Fibroblast of lung (primary cell): ENCODE results near the gene CASKIN2. TPM values are rescaled to one million over a fixed set of nuclear protein-coding genes. Genes with fewer than 3 reads are reported as not detected.

Experiments used
- DNase-seq, 2 donors: peaks; one replicate each; pipeline versions ENCODE4 v3.0.0 to v3.0.0-alpha.2; 2010; ENCODE audit warnings: low read depth in 2 of 2
- H2AFZ ChIP-seq: 2 replicates; pipeline ENCODE4 v1.5.1; 2012; ENCODE audit warnings: low read length, control low read depth, inconsistent platforms
- H3K27ac ChIP-seq: 2 replicates; pipeline ENCODE4 v1.5.1; 2011; ENCODE audit warnings: low read length, control low read depth; ENCODE audit not compliant: insufficient read depth
- H3K27me3 ChIP-seq: 2 replicates; pipeline ENCODE4 v1.5.1; 2011; ENCODE audit warnings: mild to moderate bottlenecking, low read length; ENCODE audit not compliant: control insufficient read depth, insufficient read depth
- H3K36me3 ChIP-seq: 2 replicates; pipeline ENCODE4 v1.5.1; 2011; ENCODE audit warnings: low read length; ENCODE audit not compliant: control insufficient read depth, insufficient read depth
- H3K4me1 ChIP-seq: 2 replicates; pipeline ENCODE4 v1.5.1; 2011; ENCODE audit warnings: low read length; ENCODE audit not compliant: control insufficient read depth, insufficient read depth; ENCODE audit errors: extremely low read depth
- H3K4me2 ChIP-seq: 2 replicates; pipeline ENCODE4 v1.5.1; 2011; ENCODE audit warnings: low read length, control low read depth; ENCODE audit not compliant: insufficient read depth; ENCODE audit errors: extremely low read depth
- H3K4me3 ChIP-seq, 4 experiments: fragments of 200-600 bp in 1 of 4; sonication (generic) in 1 of 4; replicated peaks in 1 of 4; 2 replicates each; pipeline ENCODE4 v1.5.1; 2011 to 2016; ENCODE audit warnings: low read length in 4 of 4, low read depth in 3 of 4, mild to moderate bottlenecking in 3 of 4, control low read depth in 2 of 4, inconsistent platforms in 1 of 4, mixed read lengths in 1 of 4; ENCODE audit not compliant: insufficient read depth in 1 of 4; ENCODE audit errors: control extremely low read depth in 1 of 4
- H3K79me2 ChIP-seq: 2 replicates; pipeline ENCODE4 v1.5.1; 2012; ENCODE audit warnings: mild to moderate bottlenecking, low read length, inconsistent platforms; ENCODE audit not compliant: control insufficient read depth, insufficient read depth
- H3K9ac ChIP-seq: 2 replicates; pipeline ENCODE4 v1.5.1; 2011; ENCODE audit warnings: mild to moderate bottlenecking, low read length, control low read depth; ENCODE audit not compliant: insufficient read depth
- H3K9me3 ChIP-seq: 2 replicates; pipeline ENCODE4 v1.5.1; 2012; ENCODE audit warnings: low read depth, low read length; ENCODE audit not compliant: control insufficient read depth, insufficient read depth
- H4K20me1 ChIP-seq: 2 replicates; pipeline ENCODE4 v1.5.1; 2011; ENCODE audit warnings: low read length; ENCODE audit not compliant: control insufficient read depth, insufficient read depth; ENCODE audit errors: extremely low read depth
- EZH2 ChIP-seq: IDR thresholded peaks from 2 replicates; pipeline ENCODE4 v1.5.1; 2012; ENCODE audit warnings: low read length, control low read depth, mild to moderate bottlenecking; ENCODE audit errors: missing control alignments
- polyA plus RNA-seq, 2 donors: library from polyadenylated mRNA; depleted of rRNA in 1 of 2; stranded (reverse) in 1 of 2; unstranded in 1 of 2; fragments of >200 nt; gene quantifications; 2 replicates each; pipeline ENCODE4 v1.2.1, GENCODE V29; 2011 to 2012; ENCODE audit warnings: missing spikeins in 1 of 2
- total RNA-seq: library from RNA; depleted of rRNA; stranded (reverse); fragments of >200 nt; gene quantifications from 2 replicates; pipeline ENCODE4 v1.2.1, GENCODE V29; 2014
- TF ChIP-seq, protein P1 (sequence below), 2 donors: IDR thresholded peaks in 1 of 2; conservative IDR thresholded peaks in 1 of 2; 1 replicate in 1 of 2; 2 replicates in 1 of 2; pipeline ENCODE4 v1.5.1; 2011 to 2012; ENCODE audit warnings: low read length in 2 of 2, control low read depth in 1 of 2, inconsistent platforms in 1 of 2, low read depth in 1 of 2, mild to moderate bottlenecking in 1 of 2

The CASKIN2 gene
- total and polyA plus RNA-seq, 2 donors (not counting 1 experiment from before 2014, with no cell fraction given), result 3.4 to 8.3 TPM

DNA sequence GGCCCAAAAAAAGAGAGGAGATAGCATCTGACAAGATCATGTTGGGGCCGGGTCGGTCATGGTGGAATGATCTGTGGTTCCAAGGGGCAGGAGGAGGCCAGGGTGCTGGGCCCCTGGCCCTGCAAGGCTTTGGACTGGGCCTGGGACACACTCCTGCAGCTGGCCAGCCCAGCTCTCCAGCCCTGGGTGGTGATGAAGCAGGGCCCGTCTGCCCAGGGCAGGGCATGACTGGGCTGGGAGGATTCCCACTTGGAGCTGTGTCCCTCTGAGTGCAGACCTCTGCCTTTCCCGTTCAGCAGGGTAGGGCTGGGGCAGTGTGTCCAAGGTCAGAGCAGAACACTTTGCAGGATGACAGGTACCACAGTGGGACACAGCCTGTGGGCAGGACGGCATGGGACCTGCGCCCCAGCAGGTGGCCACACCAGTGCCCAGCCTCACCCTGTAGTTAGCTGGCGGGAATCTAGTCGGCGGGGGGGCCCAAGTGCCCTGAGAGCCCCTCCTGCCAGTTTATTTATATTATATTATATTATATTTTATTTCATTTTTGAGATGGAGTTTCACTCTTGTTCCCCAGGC is 44.7 kb upstream of the CASKIN2 start:
- TF ChIP-seq, protein P1, sequence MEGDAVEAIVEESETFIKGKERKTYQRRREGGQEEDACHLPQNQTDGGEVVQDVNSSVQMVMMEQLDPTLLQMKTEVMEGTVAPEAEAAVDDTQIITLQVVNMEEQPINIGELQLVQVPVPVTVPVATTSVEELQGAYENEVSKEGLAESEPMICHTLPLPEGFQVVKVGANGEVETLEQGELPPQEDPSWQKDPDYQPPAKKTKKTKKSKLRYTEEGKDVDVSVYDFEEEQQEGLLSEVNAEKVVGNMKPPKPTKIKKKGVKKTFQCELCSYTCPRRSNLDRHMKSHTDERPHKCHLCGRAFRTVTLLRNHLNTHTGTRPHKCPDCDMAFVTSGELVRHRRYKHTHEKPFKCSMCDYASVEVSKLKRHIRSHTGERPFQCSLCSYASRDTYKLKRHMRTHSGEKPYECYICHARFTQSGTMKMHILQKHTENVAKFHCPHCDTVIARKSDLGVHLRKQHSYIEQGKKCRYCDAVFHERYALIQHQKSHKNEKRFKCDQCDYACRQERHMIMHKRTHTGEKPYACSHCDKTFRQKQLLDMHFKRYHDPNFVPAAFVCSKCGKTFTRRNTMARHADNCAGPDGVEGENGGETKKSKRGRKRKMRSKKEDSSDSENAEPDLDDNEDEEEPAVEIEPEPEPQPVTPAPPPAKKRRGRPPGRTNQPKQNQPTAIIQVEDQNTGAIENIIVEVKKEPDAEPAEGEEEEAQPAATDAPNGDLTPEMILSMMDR (conservative IDR thresholded peaks at IDR 0.05 in 1 of 2, IDR thresholded peaks at IDR 0.05 in 1 of 2; ENCODE audit: low read depth in 1 of 2, low read length in 2 of 2), result no peak
- no peak for TF ChIP-seq EZH2
- Histone ChIP-seq H3K27ac (no peak overlapping the region), H4K20me1 (no peaks in the 10 kb centered on the region), H3K9ac (no peak overlapping the region), H3K79me2 (no peaks in the 10 kb centered on the region), H2AFZ (no peak overlapping the region), H3K4me2 (no peak overlapping the region), H3K27me3 (peaks cover 2% of the 10 kb centered on the region), H3K36me3 (no peaks in the 10 kb centered on the region), H3K9me3 (no peaks in the 10 kb centered on the region), H3K4me1 (no peaks in the 10 kb centered on the region), H3K4me3 (no peak overlapping the region)
- DNase-seq, result no peak

DNA sequence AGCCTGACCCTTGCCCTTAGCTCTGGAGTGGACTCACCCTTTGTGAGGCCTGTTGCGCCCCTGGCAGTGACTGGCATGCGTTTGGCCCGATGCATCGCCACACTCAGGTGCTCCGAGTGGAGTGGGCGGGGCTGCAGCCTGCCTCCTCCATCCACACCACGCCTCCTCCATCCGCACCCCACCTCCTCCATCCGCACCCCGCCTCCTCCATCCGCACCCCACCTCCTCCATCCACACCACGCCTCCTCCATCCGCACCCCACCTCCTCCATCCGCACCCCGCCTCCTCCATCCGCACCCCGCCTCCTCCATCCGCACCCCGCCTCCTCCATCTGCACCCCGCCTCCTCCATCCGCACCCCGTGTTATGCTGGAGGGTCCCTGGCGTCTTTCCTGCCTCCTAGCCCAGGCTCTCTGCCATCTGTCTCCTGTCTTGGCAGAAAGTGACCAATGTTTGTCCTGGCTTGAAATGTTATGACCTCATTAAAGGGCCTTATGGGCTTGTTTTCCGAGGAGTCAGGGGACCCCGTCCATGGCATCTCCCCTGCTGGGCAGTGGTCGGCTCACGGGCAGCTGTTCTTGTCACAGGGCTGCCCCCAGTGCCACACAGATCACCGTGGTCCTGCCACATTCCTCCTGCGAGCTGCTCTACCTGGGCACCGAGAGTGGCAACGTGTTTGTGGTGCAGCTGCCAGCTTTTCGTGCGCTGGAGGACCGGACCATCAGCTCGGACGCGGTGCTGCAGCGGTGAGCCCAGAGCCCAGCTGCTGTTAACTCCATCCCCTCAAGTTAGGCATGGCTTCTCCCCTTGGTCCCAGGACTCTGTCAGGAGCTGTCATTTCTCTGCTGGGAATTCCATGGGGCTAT is 43.6 kb upstream of the CASKIN2 start:
- Histone ChIP-seq H4K20me1 (no peaks in the 10 kb centered on the region), H3K4me1 (no peaks in the 10 kb centered on the region), H3K27ac (no peak overlapping the region), H3K9ac (no peak overlapping the region), H3K9me3 (no peaks in the 10 kb centered on the region), H3K4me3 (no peak overlapping the region), H3K4me2 (no peak overlapping the region), H3K36me3 (no peaks in the 10 kb centered on the region), H3K27me3 (no peaks in the 10 kb centered on the region), H3K79me2 (no peaks in the 10 kb centered on the region), H2AFZ (no peak overlapping the region)
- TF ChIP-seq, protein P1 (conservative IDR thresholded peaks at IDR 0.05 in 1 of 2, IDR thresholded peaks at IDR 0.05 in 1 of 2; ENCODE audit: low read depth in 1 of 2, low read length in 2 of 2), result no peak
- TF ChIP-seq EZH2, result no peak
- DNase-seq, result no peak

DNA sequence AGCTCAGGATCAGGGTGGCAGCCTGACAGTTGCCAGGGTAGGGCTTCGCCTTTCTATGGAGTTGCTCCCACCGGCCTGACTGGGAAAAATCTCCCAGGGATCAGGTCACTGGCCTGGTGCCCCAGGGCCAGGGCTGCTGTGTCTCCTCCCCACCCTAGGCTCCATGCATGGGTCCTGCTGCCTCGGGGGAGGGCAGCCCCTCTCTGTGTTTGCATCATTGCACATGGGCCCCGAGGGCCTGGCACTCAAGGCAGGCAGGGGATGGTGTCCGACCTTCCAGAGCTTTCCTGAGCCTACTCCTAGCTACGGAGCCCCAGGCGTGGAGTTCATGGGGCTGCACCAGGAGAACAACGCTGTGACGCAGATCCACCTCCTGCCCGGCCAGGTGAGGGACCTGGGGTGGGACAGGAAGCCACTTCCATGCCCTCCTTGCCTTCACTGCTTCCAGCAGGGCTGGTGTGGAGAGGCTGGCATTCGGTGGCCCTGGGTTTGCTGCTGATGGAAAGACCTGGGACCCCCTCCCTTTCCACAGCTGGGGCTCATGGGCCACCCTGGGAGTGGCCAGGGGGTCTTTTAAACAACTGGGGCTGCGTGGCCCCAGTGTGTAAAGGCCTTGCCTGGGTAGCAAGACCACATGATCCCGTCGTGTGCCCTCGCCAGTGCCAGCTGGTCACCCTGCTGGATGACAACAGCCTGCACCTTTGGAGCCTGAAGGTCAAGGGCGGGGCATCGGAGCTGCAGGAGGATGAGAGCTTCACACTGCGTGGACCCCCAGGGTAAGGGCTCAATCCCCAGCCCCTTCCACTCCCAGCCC is 42.7 kb upstream of the CASKIN2 start:
- H3K4me2 ChIP-seq, result no peak overlapping the region
- H4K20me1 ChIP-seq, result no peaks in the 10 kb centered on the region
- H3K36me3 ChIP-seq, result no peaks in the 10 kb centered on the region
- no peak overlapping the region for H3K4me3 ChIP-seq
- no peak overlapping the region for H2AFZ ChIP-seq
- H3K9me3 ChIP-seq, result no peaks in the 10 kb centered on the region
- H3K27me3 ChIP-seq, result no peaks in the 10 kb centered on the region
- H3K9ac ChIP-seq, result no peak overlapping the region
- no peak for DNase-seq
- H3K4me1 ChIP-seq, result no peaks in the 10 kb centered on the region
- H3K79me2 ChIP-seq, result no peaks in the 10 kb centered on the region
- TF ChIP-seq, protein P1 (conservative IDR thresholded peaks at IDR 0.05 in 1 of 2, IDR thresholded peaks at IDR 0.05 in 1 of 2; ENCODE audit: low read depth in 1 of 2, low read length in 2 of 2), result no peak
- no peak for TF ChIP-seq EZH2
- H3K27ac ChIP-seq, result no peak overlapping the region
